CD4-positive, alpha-beta T cell treated with Interleukin-17A for 1 hour (primary cell): ENCODE data around the gene RCN2.
"Not testable (repeated sequence)": the region's sequence is repeated elsewhere in the genome, so short reads cannot be mapped to it uniquely, and the experiment has no call there.

Experiments
- DNase-seq: peaks from one replicate; pipeline ENCODE4 v3.0.0-alpha.2; 2020

The RCN2 gene

DNA sequence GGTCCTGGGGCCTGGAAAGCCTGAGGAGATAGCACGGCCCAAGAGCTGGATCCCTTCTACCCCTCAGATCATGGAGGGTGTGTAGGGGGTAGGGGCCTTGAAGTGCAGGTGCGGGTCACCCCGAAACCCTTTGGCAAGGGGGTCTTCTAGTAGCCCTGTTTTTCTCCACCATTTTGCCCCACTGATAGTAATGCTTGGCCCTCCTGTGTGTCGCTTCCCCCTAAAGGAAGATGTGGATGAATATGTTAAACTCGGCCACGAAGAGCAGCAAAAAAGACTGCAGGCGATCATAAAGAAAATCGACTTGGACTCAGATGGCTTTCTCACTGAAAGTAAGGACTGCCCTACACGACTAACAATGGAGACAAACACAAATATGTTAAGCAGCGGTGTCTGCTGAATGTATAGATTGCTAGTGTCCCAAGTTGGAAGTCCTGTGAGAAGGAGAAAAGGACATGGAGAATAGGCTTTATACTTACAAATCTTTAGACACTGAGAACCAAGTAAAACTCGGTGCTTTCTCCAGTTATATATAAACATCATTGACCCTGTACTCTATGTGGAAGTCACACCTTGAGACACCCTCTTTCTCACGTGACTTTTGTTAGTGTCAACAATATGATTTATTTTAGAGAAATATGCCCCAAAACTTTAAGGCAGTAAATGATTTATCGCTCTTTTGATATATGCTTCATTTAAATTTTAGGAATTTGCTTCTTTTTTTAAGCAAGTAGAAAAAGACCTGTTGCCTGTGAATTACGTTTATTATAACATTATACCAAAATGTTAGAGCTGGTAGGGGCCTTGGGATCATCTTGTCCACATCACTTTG, 802 bp downstream of the RCN2 start:
- peak; percentile 13 for DNase-seq

DNA sequence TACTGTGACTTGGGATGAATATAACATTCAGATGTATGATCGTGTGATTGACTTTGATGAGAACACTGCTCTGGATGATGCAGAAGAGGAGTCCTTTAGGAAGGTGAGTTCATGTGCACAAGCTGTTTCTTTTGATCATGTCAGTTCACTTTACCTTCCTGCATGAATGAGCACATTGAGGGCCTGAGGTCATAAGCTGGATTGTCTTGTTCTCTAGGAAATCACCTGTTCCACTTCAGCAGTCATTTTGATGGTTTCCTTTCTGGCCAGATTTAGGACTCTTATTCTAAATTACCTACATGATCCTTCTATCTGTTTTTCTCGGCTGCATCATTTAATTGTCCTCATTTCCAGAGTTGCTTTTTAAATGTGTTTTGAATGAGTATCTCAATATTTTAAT, 4.1 kb downstream of the RCN2 start:
- DNase-seq, result no peak

DNA sequence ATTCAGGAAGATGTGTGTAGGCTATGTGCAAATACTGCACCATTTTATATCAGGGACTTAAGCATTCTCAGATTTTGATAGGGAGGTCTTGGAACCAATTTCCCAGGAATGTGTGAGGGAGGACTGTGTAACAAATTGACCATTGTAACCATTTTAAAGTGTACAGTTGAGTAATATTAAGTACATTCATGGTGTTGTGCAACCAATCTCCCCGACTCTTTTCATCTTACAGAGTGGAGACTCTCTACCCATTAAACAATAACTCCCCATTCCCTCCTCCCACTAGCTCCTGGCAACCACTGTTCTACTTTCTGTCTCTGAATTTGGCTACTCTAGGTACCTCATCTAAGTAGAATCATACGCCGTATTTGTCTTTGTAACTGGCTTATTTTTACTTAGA, 5.1 kb downstream of the RCN2 start:
- no peak for DNase-seq

DNA sequence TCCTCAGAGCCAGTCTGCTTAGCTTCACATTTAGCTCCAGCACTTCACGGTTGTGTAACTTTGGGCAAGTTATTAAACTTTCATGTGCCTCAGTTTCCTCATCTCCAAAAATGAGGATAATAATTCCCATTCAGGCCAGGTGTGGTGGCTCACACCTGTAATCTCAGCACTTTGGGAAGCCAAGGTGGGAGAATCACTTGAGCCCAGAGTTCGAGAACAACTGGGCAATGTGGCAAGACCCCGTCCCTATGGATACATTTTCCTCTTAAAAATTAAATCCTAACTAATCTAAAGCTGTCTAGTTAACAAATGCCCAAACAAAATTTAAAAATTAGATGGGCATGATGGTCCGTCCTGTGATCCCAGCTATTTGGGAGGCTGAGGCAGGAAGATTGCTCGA, 7.2 kb downstream of the RCN2 start:
- no peak for DNase-seq

DNA sequence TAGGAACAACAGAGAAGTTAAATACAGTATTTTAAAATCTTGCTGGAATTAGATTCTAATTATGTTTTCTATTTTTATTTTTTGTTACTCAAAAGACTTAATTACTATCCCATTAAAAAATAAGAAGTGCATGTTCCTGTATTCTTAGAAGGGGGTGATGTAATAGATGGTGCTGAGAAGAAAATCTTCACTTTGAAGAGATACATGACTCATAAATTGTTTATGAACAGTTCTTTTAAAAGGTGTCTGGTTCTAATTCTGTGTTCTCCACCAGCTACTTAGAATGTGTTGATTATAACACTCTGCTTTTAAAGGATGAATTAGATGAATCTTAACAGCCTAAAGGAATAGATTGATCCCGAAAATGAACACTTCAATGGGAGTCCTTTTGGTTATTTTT, 8.2 kb downstream of the RCN2 start:
- DNase-seq, result no peak

DNA sequence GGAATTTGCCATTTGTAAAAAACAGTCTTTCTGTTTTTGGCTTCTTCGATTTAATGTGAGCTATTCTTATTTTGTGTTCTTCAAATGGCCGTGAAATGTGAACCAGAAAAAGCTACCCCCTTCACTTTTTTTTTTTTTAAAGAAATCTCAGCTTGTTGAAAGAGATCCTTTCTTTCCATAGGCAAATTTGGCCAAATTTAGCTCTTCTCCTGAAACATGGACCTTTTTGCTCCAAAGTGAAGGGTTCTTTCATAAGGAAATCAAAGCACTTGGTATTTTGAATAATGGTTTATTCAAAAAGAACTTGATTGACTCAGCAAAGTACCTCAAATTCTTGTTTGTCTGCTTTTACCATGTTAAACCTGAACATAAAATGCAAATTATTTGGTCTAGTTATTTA, 10.1 kb downstream of the RCN2 start:
- no peak for DNase-seq

DNA sequence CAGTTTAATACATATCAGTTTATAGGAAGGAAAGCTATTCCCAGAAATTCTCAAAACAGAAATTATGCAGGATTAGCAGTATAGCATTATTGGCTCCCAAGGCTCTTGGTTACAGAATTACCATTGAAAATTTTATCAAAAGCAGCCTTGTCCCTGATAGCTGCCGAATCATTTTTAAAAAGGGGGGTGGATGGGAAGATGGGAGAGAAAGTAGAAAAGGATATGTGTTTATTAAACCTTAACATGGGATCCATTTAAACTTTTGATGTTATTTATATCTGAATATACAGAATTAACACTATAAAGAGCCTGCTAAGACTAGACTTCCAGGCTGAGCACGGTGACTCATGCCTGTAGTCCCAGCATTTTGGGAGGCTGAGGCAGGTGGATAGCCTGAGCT, 10.8 kb downstream of the RCN2 start:
- DNase-seq, result no peak

DNA sequence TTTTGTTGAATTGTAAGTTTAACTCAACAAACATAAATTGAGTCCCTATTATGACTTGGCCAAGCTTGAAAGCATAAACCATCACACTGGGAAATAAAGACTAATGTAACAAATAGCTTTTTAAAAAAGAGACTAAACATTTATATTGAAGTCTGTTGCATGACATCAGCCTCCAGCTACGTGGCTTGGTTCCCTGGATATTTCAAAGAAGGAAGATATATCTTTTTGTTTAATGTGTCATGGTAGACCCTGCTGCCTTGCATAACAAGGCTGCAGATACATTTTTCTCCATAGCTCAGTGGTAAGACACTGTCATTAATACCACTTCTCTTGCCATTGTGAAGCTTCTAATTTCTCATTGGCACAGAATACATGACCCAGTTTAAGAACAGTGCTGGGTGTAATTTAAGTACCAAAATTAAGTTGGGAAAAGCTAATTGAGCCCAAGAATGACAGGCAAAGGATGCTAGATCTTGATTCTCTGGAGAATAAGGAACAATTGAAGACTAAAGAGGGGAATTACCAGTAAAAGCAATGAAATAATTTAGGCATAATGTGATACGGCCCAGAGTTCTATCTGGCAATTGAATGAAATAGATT, 14.0 kb downstream of the RCN2 start:
- no peak for DNase-seq

DNA sequence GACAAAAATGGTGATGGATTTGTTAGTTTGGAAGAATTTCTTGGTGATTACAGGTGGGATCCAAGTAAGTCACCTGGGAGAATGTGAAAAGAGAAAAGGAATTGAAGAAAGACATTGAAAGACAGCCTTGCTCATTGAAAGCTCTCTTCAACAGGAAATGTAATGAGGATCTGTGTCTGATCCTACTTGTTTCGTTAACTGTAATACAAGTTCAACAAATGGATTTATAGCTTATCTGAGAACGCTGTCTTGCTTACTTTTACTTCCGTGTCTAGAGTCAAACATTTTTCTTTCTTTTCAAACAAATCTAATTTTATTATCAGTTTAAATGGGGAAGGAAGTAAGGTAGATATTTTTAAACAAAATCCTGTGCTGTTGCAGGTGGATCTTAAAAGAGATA, 15.9 kb downstream of the RCN2 start:
- DNase-seq, result no peak

DNA sequence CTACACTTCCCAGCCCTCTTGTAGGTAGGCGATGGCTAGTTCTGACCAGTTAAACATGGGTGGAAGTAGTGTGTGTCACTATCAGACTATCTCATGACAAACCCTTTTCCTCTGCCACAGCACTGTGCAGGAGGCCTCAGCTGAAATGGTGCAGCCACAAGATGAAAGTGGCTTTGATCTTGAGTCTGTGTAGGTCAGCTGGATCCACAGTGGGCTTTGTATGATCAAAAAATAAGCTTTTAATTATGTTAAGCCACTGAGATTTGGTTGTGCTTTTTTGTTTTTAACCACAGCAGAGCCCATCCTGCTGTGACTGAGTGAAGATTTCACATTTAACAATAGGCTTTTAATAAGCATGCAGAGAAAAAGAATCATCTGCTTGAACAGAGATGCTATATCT, 19.7 kb downstream of the RCN2 start:
- DNase-seq, result no peak

DNA sequence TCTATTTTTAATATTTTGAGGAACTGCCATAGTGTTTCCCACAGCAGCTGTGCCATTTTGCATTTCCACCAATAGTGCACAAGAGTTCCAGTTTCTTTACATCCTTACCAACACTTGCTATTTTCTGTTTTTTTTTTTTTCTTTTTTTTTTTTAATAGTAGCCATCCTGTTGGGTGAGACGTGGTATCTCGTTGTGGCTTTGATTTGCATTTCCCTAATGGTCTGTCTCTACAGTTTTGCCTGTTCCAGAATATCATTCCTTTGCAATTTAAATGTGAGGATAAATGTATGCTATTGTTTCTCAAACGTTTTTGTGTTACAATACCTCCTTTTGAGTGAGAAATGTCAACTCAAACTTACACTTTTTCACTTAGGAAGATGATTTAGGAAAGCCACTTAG, 22.4 kb downstream of the RCN2 start:
- no peak for DNase-seq

DNA sequence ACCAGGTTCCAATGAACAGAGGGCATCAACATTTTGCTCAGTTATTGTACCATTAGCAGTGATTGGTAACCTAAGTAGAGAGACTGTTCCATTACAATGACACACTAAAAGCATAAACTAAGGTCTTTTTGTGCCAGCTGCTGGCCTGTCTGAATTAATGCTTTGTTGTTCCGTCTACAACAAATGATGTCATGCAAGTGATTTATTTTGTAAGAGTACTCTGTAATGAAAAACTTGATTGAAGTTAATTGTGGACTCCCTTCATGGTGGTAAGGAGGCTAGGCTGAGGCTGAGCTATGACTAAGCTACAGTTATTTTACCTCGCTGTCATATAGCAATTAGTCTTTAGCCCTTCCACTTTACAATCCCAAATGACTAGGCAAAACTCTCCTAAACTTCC, 23.2 kb downstream of the RCN2 start:
- no peak for DNase-seq

DNA sequence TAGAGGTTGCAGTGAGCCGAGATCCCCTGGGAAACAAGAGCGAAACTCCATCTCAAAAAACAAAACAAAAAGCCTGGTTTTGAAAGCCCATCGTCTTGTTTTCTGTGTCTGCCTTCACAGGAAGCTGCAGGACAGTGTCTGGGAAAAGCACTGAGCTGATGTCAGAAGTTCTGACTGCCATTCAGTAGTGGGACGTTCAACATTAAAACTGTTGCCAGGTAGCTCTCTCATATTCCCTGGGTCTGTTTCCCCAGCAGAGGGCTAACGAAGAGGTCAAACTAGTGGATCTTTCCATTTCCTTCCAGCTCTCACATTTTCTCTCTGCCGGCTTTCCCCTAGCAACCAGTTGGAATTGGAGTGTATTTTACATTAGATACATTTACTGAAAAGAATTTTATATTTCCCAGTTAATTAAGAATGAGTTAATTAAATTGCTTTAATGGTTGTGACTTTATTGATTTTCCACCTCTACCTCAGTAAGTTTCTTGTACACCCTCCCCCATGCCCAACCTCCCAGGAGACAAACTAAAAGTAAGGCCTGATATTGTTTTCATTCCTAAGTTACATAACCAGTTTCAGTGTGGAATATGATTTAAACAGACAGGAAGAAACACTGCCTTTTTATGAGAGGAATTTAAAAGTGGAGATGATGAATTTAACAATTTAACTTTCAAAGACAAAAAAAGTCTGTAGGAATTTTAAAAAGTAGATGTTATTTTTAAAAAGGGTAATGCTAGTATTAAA, 29.9 kb downstream of the RCN2 start:
- DNase-seq, result no peak

DNA sequence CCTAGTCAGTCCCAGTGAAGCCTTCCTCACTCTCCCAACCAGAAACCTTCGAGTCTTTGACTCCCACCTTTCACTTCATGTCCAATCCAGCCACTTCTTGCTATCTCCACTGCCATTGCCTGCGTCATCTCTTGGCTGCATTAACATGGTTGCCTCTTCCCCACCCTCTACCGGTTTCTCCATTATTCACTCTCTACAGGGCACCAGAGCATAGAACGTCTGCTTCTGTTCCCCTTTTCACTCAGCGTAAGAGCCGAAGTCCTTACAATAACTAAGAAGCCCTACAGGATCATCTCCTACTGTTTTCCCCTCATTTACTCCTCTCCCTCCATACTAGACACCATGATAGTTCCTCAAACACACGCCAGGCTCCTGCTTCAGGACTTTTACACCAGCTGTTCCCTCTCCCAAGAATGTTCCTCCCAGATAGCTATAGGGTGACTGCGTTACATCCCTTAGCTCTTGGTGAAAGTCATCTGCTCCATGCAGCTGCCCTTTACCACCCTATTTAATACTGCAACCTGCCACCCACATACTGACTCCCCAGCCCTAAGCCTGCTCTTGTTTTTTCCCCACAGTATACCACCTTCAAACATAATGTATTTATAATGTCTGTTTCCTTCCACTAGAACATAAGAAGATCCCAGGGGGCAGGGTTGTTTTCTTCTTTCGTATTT, 30.9 kb downstream of the RCN2 start:
- DNase-seq, result no peak

DNA sequence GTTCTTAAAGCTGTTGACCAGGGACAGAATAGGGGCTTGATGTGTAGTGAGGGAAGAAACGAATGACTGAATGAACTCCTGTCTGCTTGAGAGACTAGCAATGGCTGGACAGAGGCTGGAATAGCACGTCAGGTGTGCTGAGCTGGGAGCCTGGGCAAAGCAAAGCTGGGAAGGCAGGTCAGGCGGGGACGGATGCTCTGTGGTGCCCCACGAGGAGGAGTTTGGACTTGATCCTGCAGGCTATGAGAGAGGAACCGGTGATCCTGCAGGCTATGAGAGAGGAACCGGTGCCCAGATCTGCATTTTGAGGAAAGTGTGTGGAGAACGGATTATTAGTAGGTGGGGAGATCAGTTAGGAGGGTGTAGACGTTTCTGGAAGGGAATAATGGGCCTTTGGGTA, 32.0 kb downstream of the RCN2 start:
- DNase-seq, result no peak

DNA sequence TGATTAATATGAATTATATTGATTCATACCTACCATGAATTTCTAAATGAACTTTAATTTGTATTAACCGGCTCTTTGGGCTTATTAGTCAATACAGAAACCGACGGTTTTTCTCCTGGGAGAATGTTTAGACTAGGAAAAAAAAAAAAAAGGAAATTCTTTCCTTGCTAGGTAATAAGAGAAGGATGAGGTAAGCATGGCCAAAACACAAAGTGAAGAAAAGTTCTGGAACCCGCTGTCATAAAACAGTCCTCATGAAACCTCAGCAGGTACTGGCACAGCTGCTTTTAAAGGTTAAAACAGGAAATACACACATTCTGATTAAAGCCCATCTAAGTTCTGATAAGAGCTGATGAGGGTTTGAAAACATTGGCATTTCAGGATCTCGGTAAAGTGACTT, 32.6 kb downstream of the RCN2 start:
- DNase-seq, result no peak

DNA sequence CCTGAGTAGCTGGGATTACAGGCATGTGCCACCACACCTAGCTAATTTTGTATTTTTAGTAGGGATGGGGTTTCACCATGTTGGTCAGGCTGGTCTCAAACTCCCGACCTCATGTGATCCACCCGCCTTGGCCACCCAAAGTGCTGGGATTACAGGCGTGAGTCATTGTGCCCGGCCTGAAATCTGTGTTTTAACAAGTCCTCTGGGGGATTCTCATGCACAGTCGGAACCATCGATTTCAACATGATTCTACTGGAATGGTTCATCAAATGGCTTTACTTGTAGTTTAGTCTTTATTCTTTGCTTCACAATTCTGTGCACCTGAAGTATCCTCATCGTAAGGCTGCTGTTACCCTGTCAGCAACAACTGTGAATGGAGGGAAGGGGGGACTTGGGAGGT, 34.5 kb downstream of the RCN2 start:
- not testable (repeated sequence) for DNase-seq

DNA sequence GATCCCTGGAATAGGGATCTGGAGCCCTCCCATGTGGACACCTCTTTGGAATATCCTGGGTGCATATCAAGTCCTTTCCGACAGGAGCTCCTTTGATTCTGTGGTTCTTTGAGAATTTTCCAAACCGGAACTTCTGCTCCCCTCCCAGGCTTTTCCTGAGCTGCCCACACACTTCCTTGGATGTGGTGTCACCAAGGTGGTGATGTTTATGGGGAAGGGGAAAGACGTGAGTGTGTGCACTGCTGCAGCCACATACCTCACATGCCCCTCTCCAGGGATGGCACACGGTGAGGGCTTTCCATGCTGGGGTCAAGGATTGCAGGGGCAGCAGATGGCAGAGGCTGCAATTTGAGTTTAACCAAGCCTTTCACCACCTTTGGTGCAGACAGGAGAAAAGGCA, 35.5 kb downstream of the RCN2 start:
- no peak for DNase-seq

DNA sequence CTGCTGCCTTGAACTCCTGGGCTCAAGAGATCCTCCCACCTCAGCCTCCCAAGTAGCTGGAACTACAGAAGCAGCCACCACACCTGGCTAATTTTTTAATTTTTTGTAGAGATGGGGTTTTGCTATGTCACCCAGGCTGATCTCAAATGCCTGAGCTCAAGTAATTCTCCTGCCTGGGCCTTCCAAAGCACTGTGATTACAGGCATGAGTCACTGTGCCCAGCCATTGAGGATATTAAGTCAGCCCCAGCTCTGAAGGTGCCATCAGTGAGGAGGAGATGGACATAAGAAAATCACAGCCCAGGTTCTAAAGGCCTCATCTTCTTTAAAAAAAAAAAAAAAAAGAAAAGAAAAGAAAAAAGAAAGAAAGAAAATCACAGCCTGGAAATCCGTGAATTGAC, 36.8 kb downstream of the RCN2 start:
- no peak for DNase-seq

DNA sequence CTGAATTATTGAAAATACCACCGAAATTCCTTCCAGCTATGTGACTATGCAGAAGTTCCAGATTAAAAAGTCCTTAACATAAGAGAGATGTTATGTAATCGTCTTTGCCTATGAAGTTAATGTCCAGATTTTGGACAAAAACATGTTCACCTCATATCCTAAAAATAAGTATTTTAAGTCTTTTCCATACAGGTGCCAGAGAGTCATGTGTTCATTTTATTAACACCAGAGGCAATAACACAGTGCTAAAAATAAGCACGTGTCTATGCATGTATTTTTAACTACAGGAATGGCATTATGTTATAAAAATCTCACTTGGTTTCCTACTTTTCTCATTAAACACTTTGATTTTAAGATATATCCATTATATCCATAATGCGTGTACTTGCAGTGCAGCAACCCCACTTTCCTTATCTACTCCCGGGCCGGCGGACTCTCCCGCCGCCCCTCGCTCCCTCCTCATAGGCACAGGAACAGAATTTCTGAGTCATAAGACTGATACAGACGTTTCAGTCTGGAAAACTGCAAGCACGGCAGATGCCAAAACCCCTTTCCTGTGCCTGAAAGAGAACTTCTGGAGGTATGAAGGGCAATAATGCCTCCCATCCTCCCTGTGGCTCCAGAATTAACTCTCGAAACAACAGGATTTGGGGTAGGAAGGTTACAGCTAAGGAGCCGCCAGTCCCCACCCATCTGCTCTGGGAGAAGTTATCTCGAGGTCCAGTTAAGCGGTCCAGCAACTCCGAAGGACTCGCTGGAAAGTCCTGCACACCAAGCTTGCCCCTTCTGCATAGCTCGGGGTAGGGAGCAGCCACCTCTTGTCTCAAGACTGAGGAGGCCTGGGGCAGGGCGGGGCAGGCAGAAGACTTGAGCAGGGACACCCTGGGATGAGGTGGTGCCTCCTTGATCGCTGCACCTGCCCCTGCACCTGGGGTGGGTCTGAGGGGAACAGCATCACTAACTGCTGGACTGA, 41.1 kb downstream of the RCN2 start:
- no peak for DNase-seq

DNA sequence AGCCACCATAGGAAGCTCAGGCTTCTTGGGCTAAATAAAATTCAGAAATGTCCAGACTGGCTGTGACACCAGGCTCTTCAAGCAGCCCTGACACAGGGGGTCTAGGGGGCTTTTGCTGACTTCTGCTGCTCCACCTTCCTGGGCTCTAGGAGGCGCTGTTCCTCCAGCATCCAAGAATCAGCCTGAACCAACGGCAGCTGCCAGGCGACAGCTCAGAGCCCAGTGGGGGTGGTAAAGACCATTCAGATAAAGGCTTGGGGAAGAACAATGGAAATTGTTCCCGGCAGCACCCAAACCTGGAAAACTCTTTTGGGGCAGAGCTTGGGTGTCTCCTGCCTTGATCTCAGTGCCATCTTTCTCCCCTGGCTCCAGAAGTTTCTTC, 41.8 kb downstream of the RCN2 start:
- DNase-seq, result peak; percentile 74

DNA sequence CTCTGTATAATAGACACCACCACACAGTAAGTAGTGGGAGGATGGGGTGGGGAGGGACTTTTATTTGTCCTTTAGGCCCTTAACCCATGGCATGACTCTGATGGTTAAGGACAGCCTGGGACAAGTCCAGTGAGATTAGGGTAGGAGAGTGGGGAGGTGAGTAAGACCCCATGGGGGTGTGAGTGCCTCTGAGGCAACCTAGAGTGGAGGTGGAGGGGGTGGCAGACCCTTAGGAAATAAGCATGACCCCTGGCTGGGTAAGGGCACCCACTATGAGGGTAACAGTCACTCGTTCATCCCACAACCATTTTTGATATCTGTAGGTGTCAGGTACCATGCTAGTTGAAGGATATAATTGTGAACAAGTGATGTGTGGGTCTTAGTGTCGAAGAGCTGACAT, 42.4 kb downstream of the RCN2 start:
- no peak for DNase-seq
